HepG2 (cell line): ENCODE data around the gene PEX5L. TPM values are rescaled to one million over a fixed set of nuclear protein-coding genes. Genes with fewer than 3 reads are reported as not detected.

Experiments used
- ATAC-seq: fragments of 200-7000 bp; cut with Tn5 transposase; 3 replicates; pipeline ENCODE4 v1.9.1; 2020; ENCODE audit warnings: mild to moderate bottlenecking, moderate library complexity
- BruUV-seq: library from RNA; stranded (reverse); fragments of 400-500 nt; replicated peaks from 2 replicates; lab custom pipeline; 2021; lab: Mats Ljungman, UMichigan
- CTCF ChIA-PET: fragments of 300-600 bp; formaldehyde crosslinking; extraction: SDS; loops from one replicate; lab custom pipeline; 2021; ENCODE audit warnings: low total read pairs, inconsistent platforms, low intra/inter-chr PET ratio; lab: Yijun Ruan, JAX
- POLR2A ChIA-PET: fragments of 350-600 bp; sonication (Branson Sonifier 250); formaldehyde crosslinking; loops from one replicate; lab custom pipeline; 2020; ENCODE audit warnings: antibody characterized with exemption, inconsistent platforms; lab: Yijun Ruan, JAX
- DNase-seq: peaks from one replicate; pipeline ENCODE4 v3.0.0-alpha.2; 2015; ENCODE audit warnings: low spot score
- FAIRE-seq: peaks from 3 replicates; lab custom pipeline; 2011; peaks lifted over from hg19 to GRCh38; lab: Jason Lieb, UNC
- H2AFZ ChIP-seq: one replicate; pipeline ENCODE4 v1.6.1; 2011; ENCODE audit warnings: low read length, inconsistent platforms
- H3K27ac ChIP-seq: fragments of 300-600 bp; 3 replicates; pipeline ENCODE4 v1.8.0; 2011; ENCODE audit warnings: mixed run types, mild to moderate bottlenecking, mixed read lengths, low read length, inconsistent platforms; ENCODE audit not compliant: insufficient read depth; ENCODE audit errors: extremely low read length
- H3K27me3 ChIP-seq, 2 experiments: fragments of 200-600 bp in 1 of 2; 2 replicates in 1 of 2; 3 replicates in 1 of 2; pipeline versions ENCODE4 v1.6.0 to v1.8.0; 2011; ENCODE audit warnings: low read length in 2 of 2, mild to moderate bottlenecking in 2 of 2, moderate library complexity in 2 of 2, inconsistent platforms in 1 of 2; ENCODE audit not compliant: insufficient read depth in 2 of 2, control insufficient read depth in 1 of 2
- H3K36me3 ChIP-seq, 2 experiments: fragments of 200-600 bp in 1 of 2; replicated peaks in 1 of 2; 2 replicates in 1 of 2; 3 replicates in 1 of 2; pipeline versions ENCODE4 v1.5.1 to v1.8.0; 2011; ENCODE audit warnings: low read length in 2 of 2, inconsistent platforms in 1 of 2; ENCODE audit not compliant: insufficient read depth in 2 of 2, control insufficient read depth in 1 of 2
- H3K4me1 ChIP-seq: 2 replicates; pipeline ENCODE4 v1.5.1; 2012; ENCODE audit warnings: low read length, inconsistent platforms; ENCODE audit not compliant: insufficient read depth
- H3K4me2 ChIP-seq: 2 replicates; pipeline ENCODE4 v1.6.0; 2011; ENCODE audit warnings: low read depth, low read length, inconsistent platforms
- H3K4me3 ChIP-seq, 3 experiments: fragments of 200-600 bp in 1 of 3; sonication (generic), shearing (Covaris generic) in 1 of 3; replicated peaks in 1 of 3; 2 replicates each; pipeline ENCODE4 v1.5.1; 2011 to 2016; ENCODE audit warnings: low read length in 3 of 3, inconsistent platforms in 2 of 3, low read depth in 2 of 3, mild to moderate bottlenecking in 2 of 3, control low read depth in 1 of 3, mixed read lengths in 1 of 3; ENCODE audit not compliant: insufficient read depth in 1 of 3
- H3K79me2 ChIP-seq: one replicate; pipeline ENCODE4 v1.6.1; 2011; ENCODE audit warnings: low read length, inconsistent platforms; ENCODE audit not compliant: insufficient read depth
- H3K9ac ChIP-seq: 2 replicates; pipeline ENCODE4 v1.6.0; 2011; ENCODE audit warnings: mild to moderate bottlenecking, low read depth, low read length, inconsistent platforms; ENCODE audit not compliant: insufficient read depth
- H3K9me3 ChIP-seq: 2 replicates; pipeline ENCODE4 v1.5.1; 2012; ENCODE audit warnings: mild to moderate bottlenecking, low read length
- H4K20me1 ChIP-seq: 2 replicates; pipeline ENCODE4 v1.6.0; 2011; ENCODE audit warnings: inconsistent platforms, mild to moderate bottlenecking, low read length, moderate library complexity; ENCODE audit not compliant: insufficient read depth
- NCOA2 ChIP-seq: sonication (generic); formaldehyde crosslinking; IDR thresholded peaks from 2 replicates; pipeline ENCODE4 v1.8.0; 2022; ENCODE audit warnings: inconsistent platforms
- NKX3-1 ChIP-seq: sonication (generic); formaldehyde crosslinking; IDR thresholded peaks from 2 replicates; pipeline ENCODE4 v1.5.0; 2020; ENCODE audit warnings: missing genetic modification reagents
- YEATS4 ChIP-seq: sonication (generic); formaldehyde crosslinking; IDR thresholded peaks from 2 replicates; pipeline ENCODE4 v1.4.0; 2020; ENCODE audit warnings: missing genetic modification reagents, borderline replicate concordance
- ZNF558 ChIP-seq: sonication (generic); formaldehyde crosslinking; IDR thresholded peaks from 2 replicates; pipeline ENCODE4 v1.9.0; 2022; ENCODE audit warnings: mild to moderate bottlenecking, missing genetic modification reagents, borderline replicate concordance
- ZSCAN21 ChIP-seq: sonication (generic); formaldehyde crosslinking; IDR thresholded peaks from 2 replicates; pipeline ENCODE4 v1.8.0; 2022; ENCODE audit warnings: mild to moderate bottlenecking, missing genetic modification reagents, moderate library complexity, borderline replicate concordance
- WGBS: methylation state at CpG from one replicate; pipeline ENCODE4 v1.1.6; 2017; ENCODE audit warnings: low lambda C conversion rate; 5-methylcytosine and 5-hydroxymethylcytosine counted together
- in situ Hi-C: cut with HindIII; loops from 2 replicates; pipeline ENCODE4 v1.10.0; 2017; ENCODE audit warnings: low pct_unique_long_range_greater_than_20kb; ENCODE audit not compliant: extremely low pct_ligation_motif_present
- intact Hi-C: fragments of 100-400 bp; cut with micrococcal nuclease; formaldehyde crosslinking; loops from one replicate; pipeline ENCODE4 v1.10.0; 2022; ENCODE audit not compliant: unreplicated experiment
- polyA plus RNA-seq, 8 experiments: library from polyadenylated mRNA; depleted of rRNA in 3 of 8; stranded (reverse) in 7 of 8; unstranded in 1 of 8; fragments of >200 nt; fragmentation: Illumina TruSeq in 4 of 8; extraction: Trizol in 4 of 8; gene quantifications; 2 replicates each; pipeline versions ENCODE4 v1.2.1 to v1.2.3, GENCODE V29; 2011 to 2016; ENCODE audit warnings: low read depth in 4 of 8, missing spikeins in 1 of 8, mixed read lengths in 1 of 8; ENCODE audit not compliant: insufficient read depth in 1 of 8
- total RNA-seq, 5 experiments: library from RNA; depleted of rRNA; stranded (reverse); fragments of >200 nt; fragmentation: Illumina TruSeq; extraction: Trizol; gene quantifications; 2 replicates each; pipeline ENCODE4 v1.2.3, GENCODE V29; 2016; ENCODE audit warnings: low read depth in 1 of 5
- TF ChIP-seq, protein P1 (sequence below): sonication (generic); formaldehyde crosslinking; IDR thresholded peaks from 2 replicates; pipeline ENCODE4 v1.5.1; 2020; ENCODE audit warnings: missing genetic modification reagents, mild to moderate bottlenecking, borderline replicate concordance
- TF ChIP-seq, protein P2 (sequence below): sonication (generic); formaldehyde crosslinking; IDR thresholded peaks from 2 replicates; pipeline ENCODE4 v1.4.0; 2020; ENCODE audit warnings: missing genetic modification reagents

Gene PEX5L
- total and polyA plus RNA-seq, 2 of the 13 experiments (the other 11 are each of a cell fraction or from before 2014, with no cell fraction given): not detected

DNA sequence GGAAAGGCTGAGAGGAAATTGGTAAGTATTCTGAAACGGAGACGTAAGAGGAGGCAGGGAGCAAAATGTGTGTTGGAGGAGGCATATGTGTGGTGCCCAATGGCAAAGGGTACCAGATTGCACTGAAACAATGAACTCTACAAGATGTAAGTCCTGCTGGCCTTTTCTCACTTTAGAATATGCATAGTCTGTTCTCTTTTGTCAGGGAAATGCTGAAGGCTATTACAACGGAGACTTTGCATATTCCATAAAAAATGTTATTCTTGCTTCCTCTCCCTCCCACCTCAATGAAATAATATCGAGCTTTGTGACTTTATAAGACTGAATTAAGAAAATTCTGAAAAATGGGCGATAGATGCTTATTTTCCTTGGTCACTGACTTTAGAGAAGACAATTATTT lies 85.9 kb downstream of the PEX5L start:
- ChIA-PET CTCF (no interaction called here), POLR2A (no interaction called here)
- ATAC-seq: no peak
- no peaks in the 10 kb centered on the region for H4K20me1 ChIP-seq
- BruUV-seq: no TSS peak
- H3K27me3 ChIP-seq: no peaks in the 10 kb centered on the region
- H2AFZ ChIP-seq: no peak overlapping the region
- WGBS: under 1% methylated on average over 5 of the region's 5 CpGs
- H3K36me3 ChIP-seq: no peaks in the 10 kb centered on the region
- H3K4me2 ChIP-seq: no peak overlapping the region
- no peak for DNase-seq
- H3K4me3 ChIP-seq: no peak overlapping the region
- FAIRE-seq: no peak
- H3K79me2 ChIP-seq: no peaks in the 10 kb centered on the region
- intact Hi-C loops (no loop called here), in situ Hi-C loops (no loop called here)
- H3K27ac ChIP-seq: no peak overlapping the region
- no peaks in the 10 kb centered on the region for H3K9me3 ChIP-seq
- no peak overlapping the region for H3K9ac ChIP-seq
- H3K4me1 ChIP-seq: no peaks in the 10 kb centered on the region
- TF ChIP-seq NKX3-1 (CRISPR knock-in tag) (no peak), ZNF558 (no peak), ZSCAN21 (no peak), NCOA2 (CRISPR knock-in tag) (no peak), YEATS4 (CRISPR knock-in tag) (no peak)
- TF ChIP-seq, protein P1, sequence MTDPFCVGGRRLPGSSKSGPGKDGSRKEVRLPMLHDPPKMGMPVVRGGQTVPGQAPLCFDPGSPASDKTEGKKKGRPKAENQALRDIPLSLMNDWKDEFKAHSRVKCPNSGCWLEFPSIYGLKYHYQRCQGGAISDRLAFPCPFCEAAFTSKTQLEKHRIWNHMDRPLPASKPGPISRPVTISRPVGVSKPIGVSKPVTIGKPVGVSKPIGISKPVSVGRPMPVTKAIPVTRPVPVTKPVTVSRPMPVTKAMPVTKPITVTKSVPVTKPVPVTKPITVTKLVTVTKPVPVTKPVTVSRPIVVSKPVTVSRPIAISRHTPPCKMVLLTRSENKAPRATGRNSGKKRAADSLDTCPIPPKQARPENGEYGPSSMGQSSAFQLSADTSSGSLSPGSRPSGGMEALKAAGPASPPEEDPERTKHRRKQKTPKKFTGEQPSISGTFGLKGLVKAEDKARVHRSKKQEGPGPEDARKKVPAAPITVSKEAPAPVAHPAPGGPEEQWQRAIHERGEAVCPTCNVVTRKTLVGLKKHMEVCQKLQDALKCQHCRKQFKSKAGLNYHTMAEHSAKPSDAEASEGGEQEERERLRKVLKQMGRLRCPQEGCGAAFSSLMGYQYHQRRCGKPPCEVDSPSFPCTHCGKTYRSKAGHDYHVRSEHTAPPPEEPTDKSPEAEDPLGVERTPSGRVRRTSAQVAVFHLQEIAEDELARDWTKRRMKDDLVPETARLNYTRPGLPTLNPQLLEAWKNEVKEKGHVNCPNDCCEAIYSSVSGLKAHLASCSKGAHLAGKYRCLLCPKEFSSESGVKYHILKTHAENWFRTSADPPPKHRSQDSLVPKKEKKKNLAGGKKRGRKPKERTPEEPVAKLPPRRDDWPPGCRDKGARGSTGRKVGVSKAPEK (CRISPR knock-in tag): no peak
- TF ChIP-seq, protein P2, sequence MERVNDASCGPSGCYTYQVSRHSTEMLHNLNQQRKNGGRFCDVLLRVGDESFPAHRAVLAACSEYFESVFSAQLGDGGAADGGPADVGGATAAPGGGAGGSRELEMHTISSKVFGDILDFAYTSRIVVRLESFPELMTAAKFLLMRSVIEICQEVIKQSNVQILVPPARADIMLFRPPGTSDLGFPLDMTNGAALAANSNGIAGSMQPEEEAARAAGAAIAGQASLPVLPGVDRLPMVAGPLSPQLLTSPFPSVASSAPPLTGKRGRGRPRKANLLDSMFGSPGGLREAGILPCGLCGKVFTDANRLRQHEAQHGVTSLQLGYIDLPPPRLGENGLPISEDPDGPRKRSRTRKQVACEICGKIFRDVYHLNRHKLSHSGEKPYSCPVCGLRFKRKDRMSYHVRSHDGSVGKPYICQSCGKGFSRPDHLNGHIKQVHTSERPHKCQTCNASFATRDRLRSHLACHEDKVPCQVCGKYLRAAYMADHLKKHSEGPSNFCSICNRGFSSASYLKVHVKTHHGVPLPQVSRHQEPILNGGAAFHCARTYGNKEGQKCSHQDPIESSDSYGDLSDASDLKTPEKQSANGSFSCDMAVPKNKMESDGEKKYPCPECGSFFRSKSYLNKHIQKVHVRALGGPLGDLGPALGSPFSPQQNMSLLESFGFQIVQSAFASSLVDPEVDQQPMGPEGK (CRISPR knock-in tag): no peak
